ENCODE data around the gene PEX6. TPM values are rescaled to one million over a fixed set of nuclear protein-coding genes. Genes with fewer than 3 reads are reported as not detected.

Gene PEX6
- total and polyA plus RNA-seq, 2 experiments from 2014 or later, result 6.5 to 25.1 TPM

GRCh38 chr6:42936398-42936797 lies 42.6 kb downstream of the PEX6 start:
- Histone ChIP-seq H3K9me2 (ENCODE audit: insufficient read depth) (no peaks in the 10 kb centered on the region), H3K36me3 (ENCODE audit: insufficient read depth) (peaks cover 32% of the 10 kb centered on the region), H3K4me1 (ENCODE audit: insufficient read depth) (no peaks in the 10 kb centered on the region), H3K27me3 (ENCODE audit: insufficient read depth) (no peaks in the 10 kb centered on the region), H2AFZ (no peak overlapping the region), H3K79me2 (replicated peaks; ENCODE audit: insufficient read depth) (peaks cover 41% of the 10 kb centered on the region), H3K4me3 (no peak overlapping the region), H3F3A (replicated peaks; ENCODE audit: low read depth) (0 out of 2 replicates have a peak, but pooled peaks cover 14% of the 10 kb centered on the region), H4K20me1 (replicated peaks; ENCODE audit: insufficient read depth) (peaks cover 22% of the 10 kb centered on the region), H3K4me2 (no peak overlapping the region), H3K27ac (ENCODE audit: low read depth) (no peak overlapping the region)
- Mint-ChIP-seq H3K36me3 (ENCODE audit: low read depth) (peaks cover 80% of the 10 kb centered on the region), H3K4me3 (no peak overlapping the region), H3K9me3 (no peaks in the 10 kb centered on the region), H3K4me1 (peaks cover 24% of the 10 kb centered on the region), H3K27ac (no peak overlapping the region), H3K27me3 (ENCODE audit: insufficient read depth, low read depth, poor library complexity) (peaks cover 15% of the 10 kb centered on the region)
- ATAC-seq (no peak), DNase-seq (ENCODE audit: low spot score) (no peak)
- TF ChIP-seq ZNF331 (CRISPR knock-in tag; IDR thresholded peaks at IDR 0.05; ENCODE audit: low read depth) (no peak), NANOG (IDR thresholded peaks at IDR 0.05; ENCODE audit: borderline replicate concordance) (no peak), STAT1 (IDR thresholded peaks at IDR 0.05; ENCODE audit: unreplicated experiment) (no peak), POLR2AphosphoS5 (IDR thresholded peaks at IDR 0.05; ENCODE audit: low read depth) (no peak), ZNF462 (CRISPR knock-in tag; IDR thresholded peaks at IDR 0.05) (no peak), EZH2 (IDR thresholded peaks at IDR 0.05; ENCODE audit: low read depth, unreplicated experiment) (no peak), JUNB (IDR thresholded peaks at IDR 0.05; ENCODE audit: unreplicated experiment) (no peak), CREB1 (CRISPR knock-in tag; IDR thresholded peaks at IDR 0.05; ENCODE audit: low read depth) (no peak), ETS1 (IDR thresholded peaks at IDR 0.05) (no peak), EZH2phosphoT487 (IDR thresholded peaks at IDR 0.05; ENCODE audit: unreplicated experiment) (no peak), ZNF114 (CRISPR knock-in tag; IDR thresholded peaks at IDR 0.05) (no peak), REST (IDR thresholded peaks at IDR 0.05; ENCODE audit: unreplicated experiment) (no peak), CTCF (conservative IDR thresholded peaks at IDR 0.05; ENCODE audit: low read depth in 2 of 2) (no peak)

All from GM23338 (cell line).